ENCODE results near the gene ADH7.

The ADH7 gene

GRCh38 chr4:99435154-99435553 is at the start of gene ADH7:
TSS of gene ADH7 (minus strand) at chr4:99435342. CDS start at chr4:99435233, 109 bp downstream.
- DNase-seq (ENCODE audit: low spot score), result no peak

- no peak for DNase-seq (ENCODE audit: low spot score)
Measured at GRCh38 chr4:99483636-99484035, 48.5 kb upstream of the ADH7 start.

- no peak for DNase-seq (ENCODE audit: low spot score)
Measured at GRCh38 chr4:99473131-99473530, 38.0 kb upstream of the ADH7 start.

- no peak for DNase-seq (ENCODE audit: low spot score)
Measured at GRCh38 chr4:99471896-99472295, 36.8 kb upstream of the ADH7 start.

GRCh38 chr4:99471349-99471748 is 36.2 kb upstream of the ADH7 start:
- no peak for DNase-seq (ENCODE audit: low spot score)

- no peak for DNase-seq (ENCODE audit: low spot score)
Measured at GRCh38 chr4:99468889-99469288, 33.7 kb upstream of the ADH7 start.

- peak; percentile 3 for DNase-seq (ENCODE audit: low spot score)
Measured at GRCh38 chr4:99467887-99468286, 32.7 kb upstream of the ADH7 start.

- no peak for DNase-seq (ENCODE audit: low spot score)
Measured at GRCh38 chr4:99463566-99463965, 28.4 kb upstream of the ADH7 start.

GRCh38 chr4:99462875-99463464 is 27.8 kb upstream of the ADH7 start:
- DNase-seq (ENCODE audit: low spot score), result peak; percentile 63

- no peak for DNase-seq (ENCODE audit: low spot score)
Measured at GRCh38 chr4:99461623-99462401, 26.7 kb upstream of the ADH7 start.

GRCh38 chr4:99459546-99460042 is 24.5 kb upstream of the ADH7 start:
- no peak for DNase-seq (ENCODE audit: low spot score)

GRCh38 chr4:99458911-99459447 is 23.8 kb upstream of the ADH7 start:
- no peak for DNase-seq (ENCODE audit: low spot score)

- no peak for DNase-seq (ENCODE audit: low spot score)
Measured at GRCh38 chr4:99457676-99458075, 22.5 kb upstream of the ADH7 start.

- no peak for DNase-seq (ENCODE audit: low spot score)
Measured at GRCh38 chr4:99457270-99457669, 22.1 kb upstream of the ADH7 start.

GRCh38 chr4:99447513-99447912 is 12.4 kb upstream of the ADH7 start:
- DNase-seq (ENCODE audit: low spot score), result no peak

GRCh38 chr4:99447079-99447478 is 11.9 kb upstream of the ADH7 start:
- DNase-seq (ENCODE audit: low spot score), result no peak

- DNase-seq (ENCODE audit: low spot score), result no peak
Measured at GRCh38 chr4:99438405-99438780, 3.3 kb upstream of the ADH7 start.

- DNase-seq (ENCODE audit: low spot score), result no peak
Measured at GRCh38 chr4:99437723-99438404, 2.7 kb upstream of the ADH7 start.

- DNase-seq (ENCODE audit: low spot score), result no peak
Measured at GRCh38 chr4:99436976-99437722, 2.0 kb upstream of the ADH7 start.

GRCh38 chr4:99436462-99436861 is 1.3 kb upstream of the ADH7 start:
- DNase-seq (ENCODE audit: low spot score), result no peak

GRCh38 chr4:99430106-99430505 is 5.0 kb downstream of the ADH7 start:
- no peak for DNase-seq (ENCODE audit: low spot score)

GRCh38 chr4:99417125-99417524 is 18.0 kb downstream of the ADH7 start:
- no peak for DNase-seq (ENCODE audit: low spot score)

Data from putamen (tissue), 1 donor.